ENCODE results near the gene RAB17.
A peak's percentile ranks its signal among the peaks of the same experiment; 100 is the strongest.

RAB17 gene

DNA sequence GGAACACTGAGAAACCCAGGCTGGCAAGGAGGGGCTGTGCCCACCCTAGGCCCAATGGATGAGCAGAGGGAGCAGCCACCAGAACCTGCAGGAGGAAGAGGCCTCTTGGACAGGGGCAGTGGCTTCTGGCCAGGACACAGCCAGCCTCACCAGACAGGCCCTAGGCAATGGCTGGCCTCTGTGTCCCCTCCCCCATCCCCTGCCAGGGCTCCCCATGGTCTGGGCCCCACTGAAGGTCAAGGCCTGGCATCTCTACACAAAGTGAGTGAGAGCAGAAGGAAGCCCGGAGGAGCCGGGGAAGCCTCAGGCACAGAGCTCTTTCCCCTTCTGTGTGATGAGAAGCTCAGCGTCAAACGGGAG lies 17.8 kb downstream of the RAB17 start:
- TF ChIP-seq POLR2AphosphoS5 (IDR thresholded peaks at IDR 0.05; ENCODE audit: low read depth, low read length) (no peak), TAF1 (IDR thresholded peaks at IDR 0.05; ENCODE audit: borderline replicate concordance, low read depth, low read length) (no peak), POLR2A (IDR thresholded peaks at IDR 0.05; ENCODE audit: low read depth, low read length) (no peak)
- FAIRE-seq (no peak), DNase-seq (ENCODE audit: insufficient read length) (no peak)

- FAIRE-seq (peak; percentile 92), DNase-seq (ENCODE audit: insufficient read length) (peak; percentile 99)
- TF ChIP-seq POLR2AphosphoS5 (IDR thresholded peaks at IDR 0.05; ENCODE audit: low read depth, low read length) (no peak), POLR2A (IDR thresholded peaks at IDR 0.05; ENCODE audit: low read depth, low read length) (no peak), TAF1 (IDR thresholded peaks at IDR 0.05; ENCODE audit: borderline replicate concordance, low read depth, low read length) (no peak)
Measured at GRCh38 chr2:237572021-237572741, 18.4 kb downstream of the RAB17 start.

- TF ChIP-seq POLR2AphosphoS5 (IDR thresholded peaks at IDR 0.05; ENCODE audit: low read depth, low read length) (no peak), POLR2A (IDR thresholded peaks at IDR 0.05; ENCODE audit: low read depth, low read length) (no peak), TAF1 (IDR thresholded peaks at IDR 0.05; ENCODE audit: borderline replicate concordance, low read depth, low read length) (no peak)
- FAIRE-seq, result no peak
- DNase-seq (ENCODE audit: insufficient read length), result no peak
Measured at GRCh38 chr2:237571551-237571950, 19.0 kb downstream of the RAB17 start.

GRCh38 chr2:237570776-237571335 lies 19.7 kb downstream of the RAB17 start:
- DNase-seq (ENCODE audit: insufficient read length) (no peak), FAIRE-seq (no peak)
- TF ChIP-seq POLR2AphosphoS5 (IDR thresholded peaks at IDR 0.05; ENCODE audit: low read depth, low read length) (no peak), TAF1 (IDR thresholded peaks at IDR 0.05; ENCODE audit: borderline replicate concordance, low read depth, low read length) (no peak), POLR2A (IDR thresholded peaks at IDR 0.05; ENCODE audit: low read depth, low read length) (no peak)

- TF ChIP-seq POLR2A (IDR thresholded peaks at IDR 0.05; ENCODE audit: low read depth, low read length) (no peak), POLR2AphosphoS5 (IDR thresholded peaks at IDR 0.05; ENCODE audit: low read depth, low read length) (no peak), TAF1 (IDR thresholded peaks at IDR 0.05; ENCODE audit: borderline replicate concordance, low read depth, low read length) (no peak)
- no peak for DNase-seq (ENCODE audit: insufficient read length)
- FAIRE-seq, result no peak
Measured at GRCh38 chr2:237569896-237570295, 20.6 kb downstream of the RAB17 start.

- no peak for FAIRE-seq
Measured at GRCh38 chr2:237569041-237569440, 21.5 kb downstream of the RAB17 start.

DNA sequence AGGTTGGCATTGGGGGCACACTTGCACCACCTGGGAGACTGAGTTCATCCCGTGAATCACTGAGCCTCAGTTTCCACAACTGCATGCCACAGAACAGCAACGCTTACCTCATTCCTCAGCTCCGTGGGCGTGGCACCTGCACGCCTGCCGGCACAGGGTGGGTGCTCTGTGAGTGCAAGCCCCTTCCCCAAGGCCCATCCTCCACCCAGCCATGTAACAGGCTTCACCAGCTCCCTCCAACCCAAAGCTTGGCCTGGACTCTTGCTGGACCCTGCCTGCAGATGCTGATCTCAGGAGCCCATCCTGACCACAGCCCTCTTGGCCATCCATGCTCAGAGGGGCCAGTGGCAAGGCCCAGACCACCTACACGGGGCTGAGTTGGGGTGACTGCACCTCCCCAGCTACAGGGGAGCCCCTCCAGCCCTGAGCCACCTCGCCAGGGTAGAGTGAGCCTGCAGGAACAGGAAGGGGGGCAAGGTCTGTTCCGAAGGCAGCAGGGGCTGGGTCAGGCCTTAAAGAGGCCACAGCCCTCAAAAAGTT lies 22.3 kb downstream of the RAB17 start:
- FAIRE-seq (no peak), DNase-seq (ENCODE audit: insufficient read length) (no peak)
- TF ChIP-seq POLR2AphosphoS5 (IDR thresholded peaks at IDR 0.05; ENCODE audit: low read depth, low read length) (no peak), POLR2A (IDR thresholded peaks at IDR 0.05; ENCODE audit: low read depth, low read length) (no peak), TAF1 (IDR thresholded peaks at IDR 0.05; ENCODE audit: borderline replicate concordance, low read depth, low read length) (no peak)

More at GRCh38 chr2:237569041-237569440, 21.5 kb downstream of the RAB17 start:
- TF ChIP-seq POLR2AphosphoS5 (IDR thresholded peaks at IDR 0.05; ENCODE audit: low read depth, low read length) (no peak), POLR2A (IDR thresholded peaks at IDR 0.05; ENCODE audit: low read depth, low read length) (no peak), TAF1 (IDR thresholded peaks at IDR 0.05; ENCODE audit: borderline replicate concordance, low read depth, low read length) (no peak)
- no peak for DNase-seq (ENCODE audit: insufficient read length)

DNA sequence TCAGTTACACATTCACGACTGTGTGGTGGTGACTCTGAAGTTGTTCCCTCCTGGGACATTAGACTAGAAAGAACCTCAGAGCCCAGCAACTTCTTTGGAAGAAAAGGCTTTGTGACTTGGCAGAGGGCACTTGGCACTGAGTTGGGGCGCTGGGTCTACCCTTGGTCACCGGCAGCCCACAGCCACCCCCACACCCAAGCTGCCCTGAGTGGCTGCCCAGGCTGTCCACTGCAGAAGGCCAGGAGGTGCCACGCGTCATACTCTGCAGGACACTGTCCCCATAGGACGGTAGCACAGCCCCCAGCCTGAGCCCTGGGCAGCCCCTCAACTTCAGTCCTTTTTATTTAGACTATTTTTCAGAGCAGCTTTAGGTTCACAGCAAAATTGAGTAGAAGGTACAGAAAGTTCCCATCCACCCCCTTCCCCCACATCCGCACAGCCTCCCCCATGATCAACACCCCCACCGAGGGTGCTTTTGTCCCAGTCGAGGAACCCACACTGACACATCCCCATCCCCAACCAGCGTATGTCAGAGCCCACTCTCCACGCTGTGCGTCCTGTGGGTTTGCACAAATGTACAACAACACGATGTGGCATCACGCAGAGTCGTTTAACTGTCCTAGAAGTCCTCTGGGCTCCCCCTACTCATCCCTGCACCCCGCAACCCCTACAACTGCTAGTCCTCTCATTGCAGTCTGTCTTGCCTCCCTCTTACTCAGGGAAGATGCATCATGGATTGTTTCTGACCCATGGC lies 23.1 kb downstream of the RAB17 start:
- DNase-seq (ENCODE audit: insufficient read length), result no peak
- no peak for TF ChIP-seq POLR2A (IDR thresholded peaks at IDR 0.05; ENCODE audit: low read depth, low read length)
- no peak for TF ChIP-seq POLR2AphosphoS5 (IDR thresholded peaks at IDR 0.05; ENCODE audit: low read depth, low read length)
- no peak for TF ChIP-seq TAF1 (IDR thresholded peaks at IDR 0.05; ENCODE audit: borderline replicate concordance, low read depth, low read length)
- FAIRE-seq, result no peak

- no peak for TF ChIP-seq TAF1 (IDR thresholded peaks at IDR 0.05; ENCODE audit: borderline replicate concordance, low read depth, low read length)
- no peak for TF ChIP-seq POLR2A (IDR thresholded peaks at IDR 0.05; ENCODE audit: low read depth, low read length)
- TF ChIP-seq POLR2AphosphoS5 (IDR thresholded peaks at IDR 0.05; ENCODE audit: low read depth, low read length), result no peak
- FAIRE-seq (no peak), DNase-seq (ENCODE audit: insufficient read length) (no peak)
Measured at GRCh38 chr2:237566401-237567235, 23.9 kb downstream of the RAB17 start, which contains the start of gene PRLH. Gene PRLH (plus strand): TSS chr2:237566574. CDS start chr2:237566574, 0 bp downstream.

DNA sequence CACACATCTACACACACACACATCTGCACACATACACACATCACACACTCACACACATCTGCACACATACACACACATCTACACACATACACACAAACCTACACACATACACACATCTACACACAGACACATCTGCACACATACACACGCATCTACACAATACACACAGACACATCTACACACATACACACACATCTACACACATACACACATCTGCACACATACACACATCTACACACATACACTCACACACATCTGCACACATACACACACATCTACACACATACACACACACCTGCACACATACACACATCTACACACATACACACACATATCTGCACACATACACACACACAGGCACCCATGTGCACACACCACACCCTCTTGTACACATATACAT lies 24.6 kb downstream of the RAB17 start:
- FAIRE-seq (peak; percentile 21), DNase-seq (ENCODE audit: insufficient read length) (no peak)
- no peak for TF ChIP-seq POLR2AphosphoS5 (IDR thresholded peaks at IDR 0.05; ENCODE audit: low read depth, low read length)
- no peak for TF ChIP-seq POLR2A (IDR thresholded peaks at IDR 0.05; ENCODE audit: low read depth, low read length)
